ENCODE data around the gene CCDC181.

Gene CCDC181

DNA sequence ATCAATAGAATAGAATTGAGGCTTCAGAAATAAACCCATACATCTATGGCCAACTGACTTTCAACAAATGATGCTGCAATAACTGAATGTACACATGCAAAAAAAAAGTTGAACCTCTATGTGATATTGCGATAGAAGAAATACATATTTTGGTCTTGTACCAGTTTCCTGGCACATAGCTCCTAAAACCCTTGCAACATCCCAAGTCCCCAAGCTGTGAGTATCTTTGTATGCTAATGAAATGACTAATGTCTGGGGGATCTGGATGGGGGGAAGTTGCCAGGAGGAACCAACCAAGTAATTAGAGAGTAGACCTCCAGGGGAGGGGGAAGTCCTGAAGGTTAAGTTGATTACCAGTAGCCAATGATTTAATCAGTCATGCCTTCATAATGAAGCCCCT lies 34.9 kb downstream of the CCDC181 start:
- no peak for DNase-seq

- DNase-seq: no peak
Observed at GRCh38 chr1:169390303-169390702, 37.0 kb downstream of the CCDC181 start.

DNA sequence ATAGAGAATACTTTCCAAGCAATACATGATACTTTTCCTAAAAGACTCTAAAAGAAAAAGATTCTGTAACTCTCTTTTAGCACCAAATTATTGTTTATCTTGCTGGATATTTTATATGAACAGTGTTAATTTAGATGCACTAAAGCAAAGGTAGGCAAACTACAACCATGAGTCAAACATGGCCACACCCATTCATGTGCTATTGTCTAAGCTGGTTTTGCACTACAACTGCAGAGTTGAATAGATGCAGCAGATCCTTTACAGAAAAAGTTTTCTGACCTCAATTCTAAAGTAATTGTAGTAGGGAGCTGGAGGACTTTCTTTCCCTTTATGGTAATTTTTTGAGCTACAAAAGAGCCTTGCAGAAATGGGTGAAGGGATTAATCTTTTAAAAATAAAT lies 39.9 kb downstream of the CCDC181 start:
- no peak for DNase-seq

DNA sequence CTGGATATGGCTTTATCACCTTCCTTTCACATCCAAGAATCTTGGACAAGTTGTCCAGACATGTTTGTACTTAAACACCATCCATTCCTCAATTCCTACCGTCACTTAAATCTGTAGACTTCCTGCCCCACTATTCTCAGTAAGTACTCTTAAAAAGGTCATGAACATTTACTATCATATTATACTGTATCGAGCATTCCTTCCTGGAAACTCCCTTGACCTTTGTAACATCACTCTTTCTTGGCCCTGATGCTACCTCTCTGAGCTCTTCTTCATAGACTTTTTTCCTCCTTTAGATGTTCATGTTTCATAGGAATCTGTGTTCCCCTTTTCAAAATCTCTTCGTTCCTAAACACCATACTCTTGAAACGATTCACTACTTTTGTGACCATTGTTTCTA lies 43.8 kb downstream of the CCDC181 start:
- DNase-seq: no peak

DNA sequence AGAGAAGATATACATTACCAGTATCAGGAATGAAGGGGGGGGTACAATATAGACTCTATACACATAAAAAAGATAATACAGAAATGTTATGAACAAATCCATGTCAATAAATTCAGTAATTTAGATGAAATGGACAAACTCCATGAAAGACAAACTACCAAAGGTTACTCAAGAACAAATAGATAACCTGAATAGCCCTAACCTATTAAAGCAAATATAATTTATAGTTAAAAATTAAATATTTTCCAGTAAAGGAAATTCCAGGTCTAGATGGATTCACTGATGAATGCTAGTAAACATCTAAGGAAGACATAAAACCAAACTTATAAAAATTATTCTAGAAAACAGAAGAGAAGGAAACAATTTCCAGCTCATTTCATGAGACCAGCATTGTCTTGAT lies 46.1 kb downstream of the CCDC181 start:
- DNase-seq: no peak

DNA sequence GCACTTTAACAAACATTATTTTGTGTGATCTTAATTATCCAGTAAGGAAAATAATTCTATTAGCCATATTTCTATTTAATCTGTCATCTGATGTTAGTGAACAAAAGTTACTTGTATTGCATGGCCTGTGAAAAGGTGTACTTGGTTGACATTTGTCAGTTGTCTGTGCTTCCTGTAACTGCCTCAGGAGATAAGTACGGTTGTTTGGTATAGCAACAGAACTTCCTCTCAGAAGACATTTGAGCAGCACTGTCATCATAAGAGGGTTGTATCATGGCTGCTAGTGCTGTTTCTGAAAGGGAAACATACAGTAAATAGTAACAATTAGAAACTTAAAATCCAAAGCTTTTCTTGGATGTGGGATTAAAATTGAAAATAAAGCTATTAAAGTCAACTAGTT lies 55.9 kb downstream of the CCDC181 start:
- DNase-seq: peak in 1 of 6 experiments; percentile 24

DNA sequence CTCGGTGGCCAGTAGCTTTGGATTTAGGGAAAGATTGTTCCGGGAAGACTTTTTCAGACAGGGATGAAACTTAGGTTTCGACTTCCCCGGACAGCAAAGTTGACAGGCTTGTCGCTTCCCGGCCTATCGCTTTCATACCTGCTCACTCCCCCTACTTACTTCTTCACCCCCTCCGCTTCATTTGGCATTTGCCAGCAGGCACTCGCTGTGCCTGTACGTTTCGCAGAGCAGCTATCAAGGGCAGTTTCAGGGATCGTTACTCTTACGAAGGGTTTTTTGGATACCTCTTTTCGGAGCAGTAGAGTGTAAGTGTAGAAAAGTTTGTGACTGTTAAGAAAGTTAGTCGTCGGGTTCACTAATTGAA lies 58.9 kb downstream of the CCDC181 start:
- DNase-seq: peak in 2 of 6 experiments; percentile 33 to 43

GRCh38 chr1:169367686-169368405 lies 59.4 kb downstream of the CCDC181 start, which contains the start of the genes BLZF1 and NME7:
Gene BLZF1, plus strand, starts transcription at chr1:169368195. Its CDS starts 1,328 bp downstream, at chr1:169369523.
Gene NME7, minus strand, starts transcription at chr1:169367797. Its CDS starts 87 bp downstream, at chr1:169367710.
- peak; percentile 95 to 99 (median 96) for DNase-seq

DNA sequence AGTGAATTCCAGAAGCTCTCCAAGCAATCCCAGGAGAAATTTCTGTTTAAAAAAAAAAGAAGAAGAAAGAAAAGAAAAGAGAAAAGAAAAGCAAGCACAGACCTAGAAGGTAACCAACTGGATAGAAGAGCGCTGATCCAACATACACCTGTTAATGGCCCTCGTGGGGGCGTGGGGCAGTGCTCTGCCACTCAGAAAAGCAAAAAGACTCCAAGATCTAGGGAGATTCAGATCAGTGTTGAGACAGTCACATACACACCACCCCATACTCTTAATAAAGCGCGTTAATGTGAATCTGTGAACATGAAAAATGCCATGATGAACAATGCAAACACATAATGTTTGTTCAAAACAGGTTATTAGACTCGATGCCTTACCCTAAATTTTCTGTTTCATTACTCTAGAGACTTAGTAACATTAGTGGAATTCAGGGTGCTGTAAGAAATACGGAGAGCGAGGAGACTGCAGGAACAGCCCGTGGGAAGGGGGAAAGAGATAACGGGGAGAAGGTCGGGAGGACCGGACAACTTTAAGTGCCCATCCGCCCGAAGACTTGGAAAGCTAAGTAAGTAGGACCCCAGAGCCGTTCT lies 60.1 kb downstream of the CCDC181 start:
- no peak for DNase-seq

DNA sequence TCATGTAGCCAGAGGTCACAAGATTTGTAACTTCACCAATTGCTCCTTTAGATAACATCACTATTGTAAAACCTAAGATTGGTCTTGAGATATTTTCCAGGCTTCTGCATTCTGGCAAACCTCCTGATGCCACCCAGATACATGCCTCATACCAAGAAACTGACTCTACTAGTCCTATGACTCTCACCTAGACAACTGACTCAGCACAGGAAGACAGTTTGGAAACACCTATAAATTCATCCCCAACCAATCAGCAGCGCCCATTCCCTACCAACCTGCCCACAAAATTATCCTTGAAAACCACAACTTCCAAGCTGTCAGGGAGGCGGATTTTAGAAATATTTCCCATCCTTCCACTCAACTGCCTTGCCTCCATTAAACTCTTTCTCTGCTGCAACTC lies 62.3 kb downstream of the CCDC181 start:
- DNase-seq: no peak

- DNase-seq: no peak
Observed at GRCh38 chr1:169363046-169363730, 64.1 kb downstream of the CCDC181 start.

DNA sequence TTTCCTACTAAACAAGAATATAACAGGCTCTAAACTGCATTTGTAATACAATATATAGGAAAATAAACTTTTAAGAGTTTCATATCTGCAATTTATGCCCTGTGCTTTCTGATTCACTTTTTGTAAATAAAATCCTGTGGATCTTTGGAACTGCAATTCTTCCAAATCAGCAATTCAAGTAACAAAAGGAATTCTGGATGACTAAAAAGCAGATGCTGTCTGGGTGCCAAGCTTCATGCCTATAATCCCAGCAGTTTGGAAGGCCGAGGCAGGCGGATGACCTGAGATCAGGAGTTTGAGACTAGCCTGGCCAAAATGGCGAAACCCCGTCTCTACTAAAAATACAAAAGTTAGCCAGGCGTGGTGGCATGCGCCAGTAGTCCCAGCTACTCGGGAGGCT lies 66.0 kb downstream of the CCDC181 start:
- no peak for DNase-seq

DNA sequence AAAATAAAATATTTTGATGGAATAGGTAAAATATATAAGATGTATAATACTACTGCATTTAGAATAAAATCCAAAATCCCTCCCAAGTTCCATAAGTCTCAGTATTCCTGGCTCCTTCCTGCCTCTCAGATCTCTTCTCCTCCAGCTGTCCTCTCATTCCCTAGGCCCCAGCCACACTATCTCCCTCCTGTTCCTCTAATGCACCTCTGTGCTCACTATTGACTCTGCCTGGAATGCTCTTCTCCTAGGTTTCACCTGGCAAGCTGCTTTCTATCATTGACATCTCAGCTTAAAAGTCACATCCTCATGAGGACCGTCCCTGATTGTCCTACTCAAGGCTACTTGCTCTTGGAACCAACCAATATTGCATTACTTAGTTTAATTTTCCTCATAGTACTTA lies 66.9 kb downstream of the CCDC181 start:
- DNase-seq: no peak

DNA sequence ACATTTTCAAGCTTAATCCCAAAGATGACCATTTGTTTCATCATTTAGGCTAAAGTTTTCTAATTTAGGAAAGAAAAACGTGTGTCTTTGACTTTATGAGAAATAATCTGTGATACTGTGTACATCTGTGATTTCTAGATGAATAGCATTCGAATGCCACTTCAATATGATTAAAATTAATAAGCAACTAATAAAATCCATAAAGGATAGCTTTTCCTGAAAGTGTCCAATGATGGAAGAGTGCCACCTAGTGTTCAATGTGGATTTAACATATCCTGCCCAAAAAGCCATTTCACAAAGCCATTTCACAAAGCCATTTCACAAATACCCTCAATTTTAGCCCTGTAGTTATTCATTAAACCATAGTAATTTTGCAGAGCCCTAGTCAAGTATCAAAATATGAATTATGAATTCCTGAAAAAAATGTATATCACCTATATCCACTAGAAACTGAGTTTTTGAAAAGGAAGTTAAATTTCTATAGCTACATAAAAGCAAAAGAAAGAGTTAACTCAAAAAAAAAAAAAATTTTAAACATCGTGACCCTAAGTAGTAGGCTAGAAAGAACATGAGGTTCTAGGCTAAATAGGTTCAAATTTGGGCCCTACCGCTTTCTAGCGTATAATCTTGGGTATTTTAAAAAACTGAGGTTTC lies 78.8 kb downstream of the CCDC181 start:
- DNase-seq: peak in 2 of 6 experiments; percentile 34 to 58

GRCh38 chr1:169347688-169348382 lies 79.4 kb downstream of the CCDC181 start:
- no peak for DNase-seq

DNA sequence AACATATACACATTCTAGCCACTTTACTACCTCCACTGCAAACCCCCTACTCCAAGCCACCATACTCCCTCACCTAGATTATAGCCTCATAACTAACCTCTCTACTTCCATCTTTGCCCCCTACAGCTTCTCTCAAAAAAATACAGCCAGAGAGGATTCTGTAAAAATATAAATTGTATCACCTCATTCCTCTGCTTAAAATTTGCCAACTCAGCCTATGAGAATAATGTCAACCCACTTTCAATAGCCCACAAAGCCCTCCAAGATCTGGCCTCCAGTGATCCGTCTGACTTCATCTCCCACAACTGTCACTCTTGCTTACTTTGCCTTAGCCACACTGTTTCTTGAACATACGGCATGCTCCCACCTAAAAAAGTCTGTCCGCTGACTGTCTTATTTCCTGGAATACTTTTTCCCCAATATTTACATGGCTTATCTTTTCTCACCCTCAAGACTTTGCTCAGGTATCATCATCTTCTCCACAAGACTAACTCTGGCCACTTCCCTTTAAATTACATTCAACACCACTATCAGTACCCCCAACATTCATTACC lies 81.2 kb downstream of the CCDC181 start:
- DNase-seq: no peak

GRCh38 chr1:169345511-169345910 lies 81.8 kb downstream of the CCDC181 start:
- no peak for DNase-seq
